H9 (cell line): ENCODE data around the gene DCTN2. TPM values are rescaled to one million over a fixed set of nuclear protein-coding genes. Genes with fewer than 3 reads are reported as not detected.

Experiments used
- DNase-seq: peaks from one replicate; pipeline ENCODE4 v3.0.0-alpha.2; 2017
- H2AFZ ChIP-seq: one replicate; pipeline ENCODE4 v1.6.1; 2013; ENCODE audit warnings: mild to moderate bottlenecking, low read length, control low read depth, moderate library complexity
- H2AK5ac ChIP-seq: 2 replicates; pipeline ENCODE4 v1.6.1; 2013; ENCODE audit warnings: low read length, control low read depth, mixed read lengths; ENCODE audit not compliant: insufficient read length
- H2BK120ac ChIP-seq: one replicate; pipeline ENCODE4 v1.6.1; 2013; ENCODE audit warnings: low read depth, mild to moderate bottlenecking, low read length, control low read depth, inconsistent platforms; ENCODE audit not compliant: poor library complexity, severe bottlenecking
- H2BK12ac ChIP-seq: 2 replicates; pipeline ENCODE4 v1.6.1; 2013; ENCODE audit warnings: low read length, control low read depth, mixed read lengths, low read depth; ENCODE audit not compliant: insufficient read length
- H2BK15ac ChIP-seq: 2 replicates; pipeline ENCODE4 v1.6.1; 2013; ENCODE audit warnings: low read depth, low read length, control low read depth
- H2BK20ac ChIP-seq: one replicate; pipeline ENCODE4 v1.6.1; 2013; ENCODE audit warnings: low read depth, mild to moderate bottlenecking, low read length, control low read depth, inconsistent platforms; ENCODE audit not compliant: poor library complexity, severe bottlenecking
- H2BK5ac ChIP-seq: 2 replicates; pipeline ENCODE4 v1.6.1; 2013; ENCODE audit warnings: low read length, control low read depth, mixed read lengths; ENCODE audit not compliant: insufficient read length
- H3K14ac ChIP-seq: 2 replicates; pipeline ENCODE4 v1.6.1; 2013; ENCODE audit warnings: low read length, control low read depth; ENCODE audit not compliant: insufficient read depth
- H3K18ac ChIP-seq: 2 replicates; pipeline ENCODE4 v1.6.1; 2013; ENCODE audit warnings: low read depth, mild to moderate bottlenecking, mixed read lengths, low read length, control low read depth; ENCODE audit not compliant: insufficient read length
- H3K23ac ChIP-seq: 2 replicates; pipeline ENCODE4 v1.6.1; 2013; ENCODE audit warnings: low read length, control low read depth, mixed read lengths, low read depth; ENCODE audit not compliant: insufficient read length
- H3K23me2 ChIP-seq: 2 replicates; pipeline ENCODE4 v1.6.1; 2013; ENCODE audit warnings: low read depth, mild to moderate bottlenecking, mixed read lengths, low read length, control low read depth; ENCODE audit not compliant: insufficient read length, poor library complexity, severe bottlenecking
- H3K27ac ChIP-seq: 2 replicates; pipeline ENCODE4 v1.5.1; 2013; ENCODE audit warnings: low read length, control low read depth, mixed read lengths, low read depth; ENCODE audit not compliant: insufficient read length
- H3K27me3 ChIP-seq: 2 replicates; pipeline ENCODE4 v1.6.1; 2013; ENCODE audit warnings: low read length, control low read depth, inconsistent platforms; ENCODE audit not compliant: insufficient read depth
- H3K4ac ChIP-seq: 2 replicates; pipeline ENCODE4 v1.6.1; 2013; ENCODE audit warnings: low read depth, mild to moderate bottlenecking, control low read depth, inconsistent platforms, low read length, moderate library complexity
- H3K4me1 ChIP-seq: 2 replicates; pipeline ENCODE4 v1.6.1; 2013; ENCODE audit warnings: low read length, control low read depth, inconsistent platforms; ENCODE audit not compliant: insufficient read depth
- H3K4me2 ChIP-seq: 2 replicates; pipeline ENCODE4 v1.6.1; 2013; ENCODE audit warnings: low read length, control low read depth, mixed read lengths; ENCODE audit not compliant: insufficient read length, insufficient read depth
- H3K56ac ChIP-seq: 2 replicates; pipeline ENCODE4 v1.6.1; 2013; ENCODE audit warnings: low read depth, mild to moderate bottlenecking, mixed read lengths, low read length, control low read depth; ENCODE audit not compliant: insufficient read length
- H3K79me1 ChIP-seq: 2 replicates; pipeline ENCODE4 v1.6.1; 2013; ENCODE audit warnings: low read depth, mild to moderate bottlenecking, moderate library complexity, low read length, control low read depth, inconsistent platforms; ENCODE audit not compliant: insufficient read depth, poor library complexity, severe bottlenecking
- H3K79me2 ChIP-seq: 2 replicates; pipeline ENCODE4 v1.6.1; 2013; ENCODE audit warnings: low read length, control low read depth, inconsistent platforms; ENCODE audit not compliant: insufficient read depth
- H3K9ac ChIP-seq: 2 replicates; pipeline ENCODE4 v1.6.1; 2013; ENCODE audit warnings: low read length, control low read depth, mixed read lengths; ENCODE audit not compliant: insufficient read length; ENCODE audit errors: extremely low read depth
- H3K9me3 ChIP-seq: one replicate; pipeline ENCODE4 v1.6.1; 2013; ENCODE audit warnings: low read depth, low read length, inconsistent platforms; ENCODE audit not compliant: control insufficient read depth
- H3T11ph ChIP-seq: one replicate; pipeline ENCODE4 v1.6.1; 2013; ENCODE audit warnings: mild to moderate bottlenecking, low read length, control low read depth, inconsistent platforms
- H4K20me1 ChIP-seq: one replicate; pipeline ENCODE4 v1.6.1; 2013; ENCODE audit not compliant: control insufficient read depth, insufficient read length, insufficient read depth
- H4K5ac ChIP-seq: 2 replicates; pipeline ENCODE4 v1.6.1; 2013; ENCODE audit warnings: low read depth, mild to moderate bottlenecking, mixed read lengths, low read length, control low read depth; ENCODE audit not compliant: insufficient read length
- H4K8ac ChIP-seq: replicated peaks from 2 replicates; pipeline ENCODE4 v1.6.1; 2013; ENCODE audit warnings: low read length, control low read depth, mixed read lengths, low read depth; ENCODE audit not compliant: insufficient read length
- H4K91ac ChIP-seq: 2 replicates; pipeline ENCODE4 v1.6.1; 2013; ENCODE audit warnings: low read depth, mild to moderate bottlenecking, moderate library complexity, mixed read lengths, low read length, control low read depth; ENCODE audit not compliant: insufficient read length
- H3K27ac Mint-ChIP-seq, 3 experiments: 2 replicates in 2 of 3; 3 replicates in 1 of 3; pipeline ENCODE4 v1.8.0; 2020 to 2021; ENCODE audit warnings: mixed read lengths in 3 of 3, mild to moderate bottlenecking in 1 of 3, moderate library complexity in 1 of 3
- H3K27me3 Mint-ChIP-seq: 2 replicates; pipeline ENCODE4 v1.8.0; 2021; ENCODE audit warnings: low read depth, mild to moderate bottlenecking, moderate library complexity, mixed read lengths
- H3K36me3 Mint-ChIP-seq, 3 experiments: 2 replicates in 2 of 3; 3 replicates in 1 of 3; pipeline ENCODE4 v1.8.0; 2020 to 2021; ENCODE audit warnings: low read depth in 3 of 3, mixed read lengths in 3 of 3; ENCODE audit not compliant: insufficient read depth in 1 of 3
- H3K4me1 Mint-ChIP-seq, 2 experiments: 2 replicates each; pipeline ENCODE4 v1.8.0; 2020; ENCODE audit warnings: mixed read lengths in 2 of 2
- H3K4me3 Mint-ChIP-seq, 2 experiments: 2 replicates in 1 of 2; 3 replicates in 1 of 2; pipeline ENCODE4 v1.8.0; 2020 to 2021; ENCODE audit warnings: mild to moderate bottlenecking in 2 of 2, mixed read lengths in 2 of 2, moderate library complexity in 1 of 2
- H3K9me3 Mint-ChIP-seq, 2 experiments: 2 replicates in 1 of 2; 3 replicates in 1 of 2; pipeline ENCODE4 v1.8.0; 2020; ENCODE audit warnings: mild to moderate bottlenecking in 2 of 2, mixed read lengths in 2 of 2, moderate library complexity in 1 of 2
- WGBS: extraction: QIAGEN DNeasy Blood & Tissue Kit; methylation state at CpG from one replicate; pipeline ENCODE4 v1.1.7; 2013; ENCODE audit warnings: missing lambda C conversion rate, low lambda C conversion rate, mixed read lengths; ENCODE audit not compliant: insufficient read length; ENCODE audit errors: extremely low coverage; 5-methylcytosine and 5-hydroxymethylcytosine counted together
- total RNA-seq: library from RNA; stranded (reverse); gene quantifications from 2 replicates; pipeline ENCODE4 v1.2.1, GENCODE V29; 2021
- TF ChIP-seq, protein P1 (sequence below): fragments of 200-600 bp; sonication (generic); conservative IDR thresholded peaks from 3 replicates; pipeline ENCODE4 v1.8.0; 2021; ENCODE audit warnings: antibody characterized with exemption, mild to moderate bottlenecking

DCTN2 gene
- total RNA-seq, 1 experiment from 2014 or later, result 97.7 TPM

GRCh38 chr12:57549203-57549908, 2.4 kb upstream of the DCTN2 start:
- no peak overlapping the region for H2AK5ac ChIP-seq
- H4K20me1 ChIP-seq, result no peaks in the 10 kb centered on the region
- H3K9me3 Mint-ChIP-seq, result no peaks in the 10 kb centered on the region
- no peak overlapping the region for H3T11ph ChIP-seq
- no peak overlapping the region for H3K23ac ChIP-seq
- H2BK20ac ChIP-seq, result no peak overlapping the region
- H4K91ac ChIP-seq, result no peak overlapping the region
- peak overlapping the region in 2 of 3 experiments; percentile 0 to 66; a peak in 1 of 7 replicates for H3K27ac Mint-ChIP-seq
- no peaks in the 10 kb centered on the region for H3K9me3 ChIP-seq
- peaks cover 14% of the 10 kb centered on the region for H3K79me1 ChIP-seq
- H4K8ac ChIP-seq, result no peak overlapping the region
- H3K4ac ChIP-seq, result no peak overlapping the region
- no peak overlapping the region for H2BK12ac ChIP-seq
- H3K4me1 ChIP-seq, result peaks cover 11% of the 10 kb centered on the region
- no peak overlapping the region for H2BK120ac ChIP-seq
- TF ChIP-seq, protein P1, sequence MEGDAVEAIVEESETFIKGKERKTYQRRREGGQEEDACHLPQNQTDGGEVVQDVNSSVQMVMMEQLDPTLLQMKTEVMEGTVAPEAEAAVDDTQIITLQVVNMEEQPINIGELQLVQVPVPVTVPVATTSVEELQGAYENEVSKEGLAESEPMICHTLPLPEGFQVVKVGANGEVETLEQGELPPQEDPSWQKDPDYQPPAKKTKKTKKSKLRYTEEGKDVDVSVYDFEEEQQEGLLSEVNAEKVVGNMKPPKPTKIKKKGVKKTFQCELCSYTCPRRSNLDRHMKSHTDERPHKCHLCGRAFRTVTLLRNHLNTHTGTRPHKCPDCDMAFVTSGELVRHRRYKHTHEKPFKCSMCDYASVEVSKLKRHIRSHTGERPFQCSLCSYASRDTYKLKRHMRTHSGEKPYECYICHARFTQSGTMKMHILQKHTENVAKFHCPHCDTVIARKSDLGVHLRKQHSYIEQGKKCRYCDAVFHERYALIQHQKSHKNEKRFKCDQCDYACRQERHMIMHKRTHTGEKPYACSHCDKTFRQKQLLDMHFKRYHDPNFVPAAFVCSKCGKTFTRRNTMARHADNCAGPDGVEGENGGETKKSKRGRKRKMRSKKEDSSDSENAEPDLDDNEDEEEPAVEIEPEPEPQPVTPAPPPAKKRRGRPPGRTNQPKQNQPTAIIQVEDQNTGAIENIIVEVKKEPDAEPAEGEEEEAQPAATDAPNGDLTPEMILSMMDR, result no peak
- H3K27me3 ChIP-seq, result no peaks in the 10 kb centered on the region; the same call in 1 of the 2 replicates
- H3K4me2 ChIP-seq, result peak overlapping the region; percentile 56
- peaks cover 51 to 65% of the 10 kb centered on the region in 2 experiments for H3K4me1 Mint-ChIP-seq
- no peak overlapping the region for H2BK15ac ChIP-seq
- no peaks in the 10 kb centered on the region; the same call in 1 of the 2 replicates for H3K79me2 ChIP-seq
- peaks cover 22% of the 10 kb centered on the region for H3K27me3 Mint-ChIP-seq
- H2BK5ac ChIP-seq, result no peak overlapping the region
- no peak overlapping the region for H3K56ac ChIP-seq
- WGBS, result no CpG with 5 or more reads among the region's 13 CpGs
- H3K4me3 Mint-ChIP-seq, result peak overlapping the region; percentile 84 to 89
- H3K27ac ChIP-seq, result no peak overlapping the region
- DNase-seq, result no peak
- no peak overlapping the region for H3K14ac ChIP-seq
- no peak overlapping the region for H3K18ac ChIP-seq
- peaks cover 3 to 11% (median 10%) of the 10 kb centered on the region in 3 experiments; a peak in 5 of 7 replicates for H3K36me3 Mint-ChIP-seq
- peaks cover 16% of the 10 kb centered on the region for H3K23me2 ChIP-seq
- H4K5ac ChIP-seq, result no peak overlapping the region
- H2AFZ ChIP-seq, result no peak overlapping the region
- H3K9ac ChIP-seq, result no peak overlapping the region
